GM13977 (cell line): ENCODE measurements around the gene MAST3.

Experiments used
- DNase-seq: peaks from one replicate; pipeline ENCODE4 v3.0.0; 2012; ENCODE audit warnings: low spot score
- in situ Hi-C: fragments of 300-500 bp; cut with MboI; formaldehyde crosslinking; loops from one replicate; pipeline ENCODE4 v1.12.0; 2022; ENCODE audit warnings: low sequenced_read_pairs, low pct_unique_long_range_greater_than_20kb, mixed read lengths, inconsistent platforms; ENCODE audit not compliant: unreplicated experiment
- TF ChIP-seq, protein P1 (sequence below): IDR thresholded peaks from 2 replicates; pipeline ENCODE4 v1.5.1; 2012; ENCODE audit warnings: mild to moderate bottlenecking, control low read depth; ENCODE audit not compliant: insufficient read depth; ENCODE audit errors: extremely low read depth, missing control alignments

The MAST3 gene

DNA sequence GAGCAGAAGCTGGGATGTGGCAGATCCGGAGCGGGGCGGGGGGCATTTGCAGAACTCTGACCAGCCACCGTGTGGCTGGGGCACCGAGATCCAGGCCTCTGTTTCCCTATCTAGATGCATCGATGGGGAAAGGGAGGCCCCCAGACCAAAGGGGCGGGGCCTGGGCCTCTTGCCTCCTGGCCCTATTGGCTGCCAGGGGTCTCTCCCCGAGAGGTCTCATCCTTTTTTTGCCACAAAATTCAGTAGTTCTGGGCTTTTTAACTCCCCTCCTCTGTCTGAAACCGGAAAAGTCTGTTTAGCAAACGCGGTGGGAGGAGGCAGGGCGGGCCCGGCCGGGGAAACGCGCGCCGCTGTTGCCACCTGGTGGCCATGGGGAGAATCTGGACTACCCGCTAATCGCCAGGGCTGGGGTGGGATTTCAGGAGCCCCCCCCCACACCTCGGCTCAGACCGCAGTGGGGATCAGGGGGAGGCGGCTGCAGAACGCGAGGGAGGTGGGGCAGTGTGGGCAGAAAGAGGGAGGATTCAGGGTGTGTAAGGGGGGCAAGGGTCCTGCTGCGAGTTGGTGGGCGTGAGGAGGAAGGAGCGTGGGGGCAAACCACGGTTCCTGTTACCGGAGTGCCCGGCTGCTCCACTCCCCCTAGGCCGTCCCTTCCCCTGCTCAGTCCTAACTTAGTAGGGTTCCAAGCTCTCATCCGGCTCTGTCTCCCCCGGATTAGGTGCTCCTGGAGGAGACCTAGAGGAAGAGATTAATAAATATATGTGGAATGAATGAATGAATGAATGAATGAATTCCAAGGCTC is 39.2 kb upstream of the MAST3 start:
- DNase-seq: peak; percentile 89
- TF ChIP-seq, protein P1, sequence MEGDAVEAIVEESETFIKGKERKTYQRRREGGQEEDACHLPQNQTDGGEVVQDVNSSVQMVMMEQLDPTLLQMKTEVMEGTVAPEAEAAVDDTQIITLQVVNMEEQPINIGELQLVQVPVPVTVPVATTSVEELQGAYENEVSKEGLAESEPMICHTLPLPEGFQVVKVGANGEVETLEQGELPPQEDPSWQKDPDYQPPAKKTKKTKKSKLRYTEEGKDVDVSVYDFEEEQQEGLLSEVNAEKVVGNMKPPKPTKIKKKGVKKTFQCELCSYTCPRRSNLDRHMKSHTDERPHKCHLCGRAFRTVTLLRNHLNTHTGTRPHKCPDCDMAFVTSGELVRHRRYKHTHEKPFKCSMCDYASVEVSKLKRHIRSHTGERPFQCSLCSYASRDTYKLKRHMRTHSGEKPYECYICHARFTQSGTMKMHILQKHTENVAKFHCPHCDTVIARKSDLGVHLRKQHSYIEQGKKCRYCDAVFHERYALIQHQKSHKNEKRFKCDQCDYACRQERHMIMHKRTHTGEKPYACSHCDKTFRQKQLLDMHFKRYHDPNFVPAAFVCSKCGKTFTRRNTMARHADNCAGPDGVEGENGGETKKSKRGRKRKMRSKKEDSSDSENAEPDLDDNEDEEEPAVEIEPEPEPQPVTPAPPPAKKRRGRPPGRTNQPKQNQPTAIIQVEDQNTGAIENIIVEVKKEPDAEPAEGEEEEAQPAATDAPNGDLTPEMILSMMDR: peak; percentile 86
- in situ Hi-C loops: loop anchor here (5.0 to 25.0 kb wide), 2 partner anchors 51 to 121 kb away; partner anchors contain the start of genes ARRDC2 and CCDC124

GRCh38 chr19:18059297-18059696 is 38.3 kb upstream of the MAST3 start:
- DNase-seq: no peak
- in situ Hi-C loops: loop anchor here (5.0 to 25.0 kb wide), 2 partner anchors 52 to 122 kb away; partner anchors contain the start of genes ARRDC2 and CCDC124
- TF ChIP-seq, protein P1: peak; percentile 2

- TF ChIP-seq, protein P1: no peak
- no peak for DNase-seq
- in situ Hi-C loops: loop anchor here (5.0 to 25.0 kb wide), 2 partner anchors 53 to 123 kb away; partner anchors contain the start of genes ARRDC2 and CCDC124
Observed at GRCh38 chr19:18059902-18060301, 37.7 kb upstream of the MAST3 start.

DNA sequence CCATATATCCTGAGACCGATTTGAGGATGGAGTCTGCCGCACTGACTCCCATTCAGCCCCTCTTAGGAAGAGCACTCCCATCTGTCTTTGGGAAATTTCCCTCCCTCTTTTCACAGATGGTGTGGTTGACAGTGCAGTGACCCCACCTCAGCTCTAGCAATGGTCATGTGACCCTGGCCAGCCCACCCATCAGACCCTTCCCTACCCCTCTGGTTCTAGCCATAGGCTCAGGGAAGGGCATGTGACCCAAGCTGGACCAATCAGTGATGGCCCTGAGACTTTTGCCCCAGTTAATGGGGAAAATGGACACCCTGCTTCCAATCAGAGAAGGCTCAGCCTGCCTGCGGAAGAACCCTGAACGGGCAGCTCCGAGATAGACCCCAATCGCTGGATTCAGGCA is 37.1 kb upstream of the MAST3 start:
- in situ Hi-C loops: loop anchor here (25.0 kb wide), 1 partner anchor 123 kb away; the partner anchor contains the start of gene CCDC124
- TF ChIP-seq, protein P1: no peak
- DNase-seq: no peak

DNA sequence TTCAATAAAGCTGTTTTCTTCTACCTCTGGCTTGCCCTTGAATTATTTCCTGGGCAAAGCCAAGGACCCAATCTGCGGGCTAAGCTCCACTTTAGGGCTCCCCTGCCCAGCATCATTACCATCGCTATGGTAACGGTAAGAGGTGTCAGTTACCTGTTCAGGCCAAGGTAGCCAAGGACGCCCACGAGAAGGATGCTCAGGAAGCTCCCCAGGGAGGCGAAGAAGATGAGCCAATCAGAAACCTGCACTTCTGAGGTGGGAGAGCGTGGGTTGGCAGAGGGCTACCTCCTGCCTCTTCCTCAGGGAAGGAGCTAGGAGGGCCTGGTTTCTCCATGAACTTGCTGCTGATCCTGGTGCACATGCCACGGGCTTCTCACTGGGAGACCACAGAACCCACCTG is 35.5 kb upstream of the MAST3 start:
- DNase-seq: no peak
- in situ Hi-C loops: loop anchor here (25.0 kb wide), 1 partner anchor 125 kb away; the partner anchor contains the start of gene CCDC124
- TF ChIP-seq, protein P1: no peak

GRCh38 chr19:18063463-18063862 is 34.1 kb upstream of the MAST3 start:
- DNase-seq: no peak
- TF ChIP-seq, protein P1: peak; percentile 13
- in situ Hi-C loops: loop anchor here (25.0 kb wide), 1 partner anchor 126 kb away; the partner anchor contains the start of gene CCDC124
